DND-41 (cell line): ENCODE measurements around the gene SGSM2.

ENCODE experiments used
- ATAC-seq: fragments of 200-7000 bp; cut with Tn5 transposase; 3 replicates; pipeline ENCODE4 v1.9.1; 2021; ENCODE audit warnings: low read depth; ENCODE audit not compliant: insufficient read depth
- DNase-seq: peaks from one replicate; pipeline ENCODE4 v3.0.0-alpha.2; 2020
- H2AFZ ChIP-seq: 2 replicates; pipeline ENCODE4 v1.6.0; 2012; ENCODE audit warnings: low read depth, low read length
- H3K27ac ChIP-seq: 2 replicates; pipeline ENCODE4 v1.5.1; 2012; ENCODE audit warnings: low read length, inconsistent platforms
- H3K27me3 ChIP-seq: fragments of 200-600 bp; sonication (generic); 2 replicates; pipeline ENCODE4 v1.6.0; 2012; ENCODE audit warnings: low read length, mild to moderate bottlenecking, inconsistent platforms; ENCODE audit not compliant: insufficient read depth, poor library complexity
- H3K36me3 ChIP-seq: 2 replicates; pipeline ENCODE4 v1.5.1; 2012; ENCODE audit warnings: low read length, inconsistent platforms; ENCODE audit not compliant: insufficient read depth
- H3K4me1 ChIP-seq: 2 replicates; pipeline ENCODE4 v1.5.1; 2012; ENCODE audit warnings: mild to moderate bottlenecking, low read length; ENCODE audit not compliant: insufficient read depth
- H3K4me2 ChIP-seq: 2 replicates; pipeline ENCODE4 v1.6.0; 2012; ENCODE audit warnings: mild to moderate bottlenecking, moderate library complexity, low read length, inconsistent platforms; ENCODE audit not compliant: insufficient read depth
- H3K4me3 ChIP-seq, 2 experiments: fragments of 200-600 bp in 1 of 2; shearing (Covaris generic) in 1 of 2; 2 replicates each; pipeline ENCODE4 v1.5.1; 2012 to 2016; ENCODE audit warnings: inconsistent platforms in 2 of 2, low read length in 2 of 2, mild to moderate bottlenecking in 2 of 2, low read depth in 1 of 2, moderate library complexity in 1 of 2
- H3K79me2 ChIP-seq: 2 replicates; pipeline ENCODE4 v1.6.0; 2012; ENCODE audit warnings: low read length, inconsistent platforms; ENCODE audit not compliant: insufficient read depth
- H3K9ac ChIP-seq: 2 replicates; pipeline ENCODE4 v1.6.0; 2012; ENCODE audit warnings: low read depth, mild to moderate bottlenecking, inconsistent platforms, low read length, moderate library complexity
- H3K9me3 ChIP-seq: 2 replicates; pipeline ENCODE4 v1.5.1; 2012; ENCODE audit warnings: low read length, moderate library complexity, mild to moderate bottlenecking, inconsistent platforms; ENCODE audit not compliant: insufficient read depth, severe bottlenecking
- H4K20me1 ChIP-seq: 2 replicates; pipeline ENCODE4 v1.6.0; 2012; ENCODE audit warnings: low read length; ENCODE audit not compliant: insufficient read depth
- EZH2 ChIP-seq: IDR thresholded peaks from 3 replicates; pipeline ENCODE4 v1.6.1; 2012; ENCODE audit warnings: borderline replicate concordance, low read depth, mild to moderate bottlenecking, moderate library complexity, low read length, inconsistent platforms; ENCODE audit not compliant: severe bottlenecking
- TF ChIP-seq, protein P1 (sequence below): IDR thresholded peaks from 2 replicates; pipeline ENCODE4 v1.5.1; 2012; ENCODE audit warnings: borderline replicate concordance, low read length, moderate library complexity, mild to moderate bottlenecking; ENCODE audit not compliant: poor library complexity, severe bottlenecking; ENCODE audit errors: extremely low read depth

SGSM2 gene

GRCh38 chr17:2395258-2396181, 58.2 kb downstream of the SGSM2 start:
- Histone ChIP-seq H3K36me3 (peaks cover 4% of the 10 kb centered on the region; the same call in 1 of the 2 replicates), H3K27me3 (no peaks in the 10 kb centered on the region), H3K4me1 (peaks cover 45% of the 10 kb centered on the region), H3K9ac (no peak overlapping the region), H4K20me1 (peaks cover 60% of the 10 kb centered on the region), H2AFZ (no peak overlapping the region), H3K79me2 (peaks cover 65% of the 10 kb centered on the region), H3K4me3 (no peak overlapping the region), H3K27ac (no peak overlapping the region), H3K4me2 (no peak overlapping the region), H3K9me3 (no peaks in the 10 kb centered on the region)
- TF ChIP-seq, protein P1, sequence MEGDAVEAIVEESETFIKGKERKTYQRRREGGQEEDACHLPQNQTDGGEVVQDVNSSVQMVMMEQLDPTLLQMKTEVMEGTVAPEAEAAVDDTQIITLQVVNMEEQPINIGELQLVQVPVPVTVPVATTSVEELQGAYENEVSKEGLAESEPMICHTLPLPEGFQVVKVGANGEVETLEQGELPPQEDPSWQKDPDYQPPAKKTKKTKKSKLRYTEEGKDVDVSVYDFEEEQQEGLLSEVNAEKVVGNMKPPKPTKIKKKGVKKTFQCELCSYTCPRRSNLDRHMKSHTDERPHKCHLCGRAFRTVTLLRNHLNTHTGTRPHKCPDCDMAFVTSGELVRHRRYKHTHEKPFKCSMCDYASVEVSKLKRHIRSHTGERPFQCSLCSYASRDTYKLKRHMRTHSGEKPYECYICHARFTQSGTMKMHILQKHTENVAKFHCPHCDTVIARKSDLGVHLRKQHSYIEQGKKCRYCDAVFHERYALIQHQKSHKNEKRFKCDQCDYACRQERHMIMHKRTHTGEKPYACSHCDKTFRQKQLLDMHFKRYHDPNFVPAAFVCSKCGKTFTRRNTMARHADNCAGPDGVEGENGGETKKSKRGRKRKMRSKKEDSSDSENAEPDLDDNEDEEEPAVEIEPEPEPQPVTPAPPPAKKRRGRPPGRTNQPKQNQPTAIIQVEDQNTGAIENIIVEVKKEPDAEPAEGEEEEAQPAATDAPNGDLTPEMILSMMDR, result no peak
- no peak for TF ChIP-seq EZH2
- no peak for ATAC-seq
- no peak for DNase-seq

- Histone ChIP-seq H3K79me2 (peaks cover 62% of the 10 kb centered on the region), H2AFZ (no peak overlapping the region), H3K36me3 (peaks cover 4% of the 10 kb centered on the region; the same call in 1 of the 2 replicates), H3K4me1 (peaks cover 46% of the 10 kb centered on the region), H3K4me2 (no peak overlapping the region), H3K27ac (no peak overlapping the region), H4K20me1 (peaks cover 55% of the 10 kb centered on the region), H3K9ac (no peak overlapping the region), H3K9me3 (no peaks in the 10 kb centered on the region), H3K4me3 (no peak overlapping the region), H3K27me3 (no peaks in the 10 kb centered on the region)
- no peak for DNase-seq
- ATAC-seq, result no peak
- TF ChIP-seq, protein P1, result no peak
- no peak for TF ChIP-seq EZH2
These were observed 58.9 kb downstream of the SGSM2 start for GRCh38 chr17:2396192-2396567.

GRCh38 chr17:2396568-2397246, 59.4 kb downstream of the SGSM2 start:
- ATAC-seq, result no peak
- peak; percentile 74 for DNase-seq
- H3K4me1 ChIP-seq, result peaks cover 44% of the 10 kb centered on the region

More at GRCh38 chr17:2396568-2397246, 59.4 kb downstream of the SGSM2 start:
- H3K4me3 ChIP-seq, result no peak overlapping the region
- H3K79me2 ChIP-seq, result peaks cover 57% of the 10 kb centered on the region
- H3K9ac ChIP-seq, result no peak overlapping the region
- H3K36me3 ChIP-seq, result no peaks in the 10 kb centered on the region; the same call in 1 of the 2 replicates
- H3K4me2 ChIP-seq, result no peak overlapping the region
- H3K27ac ChIP-seq, result no peak overlapping the region
- TF ChIP-seq, protein P1, result no peak
- no peak for TF ChIP-seq EZH2
- H3K27me3 ChIP-seq, result no peaks in the 10 kb centered on the region
- no peak overlapping the region for H2AFZ ChIP-seq
- no peaks in the 10 kb centered on the region for H3K9me3 ChIP-seq
- H4K20me1 ChIP-seq, result peaks cover 50% of the 10 kb centered on the region
